Measurements from ENCODE around the gene THSD7A. TPM values are rescaled to one million over a fixed set of nuclear protein-coding genes. Genes with fewer than 3 reads are reported as not detected.

THSD7A gene
- total and polyA plus RNA-seq, 2 experiments from 2014 or later = 4.0 to 8.3 TPM

DNA sequence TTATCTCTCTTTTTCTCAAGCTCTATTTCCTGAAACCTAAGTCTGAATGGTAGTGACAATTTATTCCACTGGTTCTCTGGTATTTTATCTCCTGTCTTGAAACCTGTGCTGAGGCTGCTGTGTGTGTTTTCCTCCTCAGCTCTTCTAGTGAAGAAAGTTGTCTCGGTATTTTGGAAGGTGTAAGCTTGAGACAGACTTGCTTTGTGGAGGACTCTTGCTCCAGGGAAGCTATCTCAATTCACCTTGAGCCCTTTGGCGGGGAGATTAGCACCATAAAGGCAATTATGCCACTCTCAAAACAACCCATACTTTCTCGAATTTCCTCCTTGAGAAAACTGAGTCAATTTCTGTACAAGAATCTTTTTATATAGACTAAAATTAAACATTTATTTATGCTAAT lies 141.6 kb downstream of the THSD7A start:
- H3K4me1 ChIP-seq (ENCODE audit: insufficient read depth) = no peaks in the 10 kb centered on the region
- no peaks in the 10 kb centered on the region for H4K20me1 ChIP-seq (ENCODE audit: insufficient read depth, poor library complexity, severe bottlenecking)
- no peak overlapping the region for H3K27ac ChIP-seq
- H3K9me2 ChIP-seq (replicated peaks; ENCODE audit: insufficient read depth) = no peaks in the 10 kb centered on the region
- H3K79me2 ChIP-seq = no peaks in the 10 kb centered on the region
- H2AFZ ChIP-seq = no peak overlapping the region
- no peaks in the 10 kb centered on the region for H3K27me3 ChIP-seq
- DNase-seq (ENCODE audit: low spot score) = no peak
- TF ChIP-seq EZH2 (IDR thresholded peaks at IDR 0.05; ENCODE audit: borderline replicate concordance) = no peak
- no peak for TF ChIP-seq EZH2phosphoT487 (IDR thresholded peaks at IDR 0.05; ENCODE audit: low read depth, severe bottlenecking, unreplicated experiment)
- TF ChIP-seq, protein P1, sequence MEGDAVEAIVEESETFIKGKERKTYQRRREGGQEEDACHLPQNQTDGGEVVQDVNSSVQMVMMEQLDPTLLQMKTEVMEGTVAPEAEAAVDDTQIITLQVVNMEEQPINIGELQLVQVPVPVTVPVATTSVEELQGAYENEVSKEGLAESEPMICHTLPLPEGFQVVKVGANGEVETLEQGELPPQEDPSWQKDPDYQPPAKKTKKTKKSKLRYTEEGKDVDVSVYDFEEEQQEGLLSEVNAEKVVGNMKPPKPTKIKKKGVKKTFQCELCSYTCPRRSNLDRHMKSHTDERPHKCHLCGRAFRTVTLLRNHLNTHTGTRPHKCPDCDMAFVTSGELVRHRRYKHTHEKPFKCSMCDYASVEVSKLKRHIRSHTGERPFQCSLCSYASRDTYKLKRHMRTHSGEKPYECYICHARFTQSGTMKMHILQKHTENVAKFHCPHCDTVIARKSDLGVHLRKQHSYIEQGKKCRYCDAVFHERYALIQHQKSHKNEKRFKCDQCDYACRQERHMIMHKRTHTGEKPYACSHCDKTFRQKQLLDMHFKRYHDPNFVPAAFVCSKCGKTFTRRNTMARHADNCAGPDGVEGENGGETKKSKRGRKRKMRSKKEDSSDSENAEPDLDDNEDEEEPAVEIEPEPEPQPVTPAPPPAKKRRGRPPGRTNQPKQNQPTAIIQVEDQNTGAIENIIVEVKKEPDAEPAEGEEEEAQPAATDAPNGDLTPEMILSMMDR (IDR thresholded peaks at IDR 0.05; ENCODE audit: poor library complexity) = no peak
- H3K4me3 ChIP-seq = no peak overlapping the region
- 65% methylated on average over 3 of the region's 3 CpGs for WGBS (ENCODE audit: low lambda C conversion rate, missing lambda C conversion rate)
- no peak overlapping the region for H3K4me2 ChIP-seq
- no peaks in the 10 kb centered on the region for H3K9me3 ChIP-seq (ENCODE audit: low read depth)
- no peaks in the 10 kb centered on the region for H3K36me3 ChIP-seq (replicated peaks; ENCODE audit: insufficient read depth, low read depth)

DNA sequence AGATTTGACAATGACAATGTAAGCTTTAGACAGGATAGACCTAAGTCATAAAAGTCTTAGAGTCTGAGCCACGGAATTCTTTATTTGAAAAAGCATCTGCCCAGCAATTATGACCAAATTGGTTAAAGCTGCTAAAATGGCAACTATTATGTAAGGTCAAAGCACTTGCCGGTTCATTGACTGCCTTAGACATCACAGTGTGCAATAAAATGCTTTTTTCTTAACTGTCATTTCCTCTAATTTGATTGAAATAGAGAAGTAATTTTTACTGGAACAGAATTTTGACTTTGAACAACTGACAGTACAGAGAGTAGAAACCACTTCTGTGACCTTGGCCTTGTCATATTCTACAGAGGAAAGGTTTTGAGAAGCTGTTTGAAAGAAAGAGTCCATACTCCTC lies 142.9 kb downstream of the THSD7A start:
- Histone ChIP-seq H3K9me3 (ENCODE audit: low read depth) (peaks cover 7% of the 10 kb centered on the region), H3K79me2 (no peaks in the 10 kb centered on the region), H3K27ac (no peak overlapping the region), H3K36me3 (replicated peaks; ENCODE audit: insufficient read depth, low read depth) (no peaks in the 10 kb centered on the region), H3K9me2 (replicated peaks; ENCODE audit: insufficient read depth) (no peaks in the 10 kb centered on the region), H2AFZ (no peak overlapping the region), H3K4me2 (no peak overlapping the region), H3K4me1 (ENCODE audit: insufficient read depth) (no peaks in the 10 kb centered on the region), H3K27me3 (no peaks in the 10 kb centered on the region), H4K20me1 (ENCODE audit: insufficient read depth, poor library complexity, severe bottlenecking) (no peaks in the 10 kb centered on the region), H3K4me3 (no peak overlapping the region)
- WGBS (ENCODE audit: low lambda C conversion rate, missing lambda C conversion rate) = 62% methylated on average over 2 of the region's 2 CpGs
- DNase-seq (ENCODE audit: low spot score) = no peak
- TF ChIP-seq, protein P1 (IDR thresholded peaks at IDR 0.05; ENCODE audit: poor library complexity) = no peak
- TF ChIP-seq EZH2phosphoT487 (IDR thresholded peaks at IDR 0.05; ENCODE audit: low read depth, severe bottlenecking, unreplicated experiment) (no peak), EZH2 (IDR thresholded peaks at IDR 0.05; ENCODE audit: borderline replicate concordance) (no peak)

DNA sequence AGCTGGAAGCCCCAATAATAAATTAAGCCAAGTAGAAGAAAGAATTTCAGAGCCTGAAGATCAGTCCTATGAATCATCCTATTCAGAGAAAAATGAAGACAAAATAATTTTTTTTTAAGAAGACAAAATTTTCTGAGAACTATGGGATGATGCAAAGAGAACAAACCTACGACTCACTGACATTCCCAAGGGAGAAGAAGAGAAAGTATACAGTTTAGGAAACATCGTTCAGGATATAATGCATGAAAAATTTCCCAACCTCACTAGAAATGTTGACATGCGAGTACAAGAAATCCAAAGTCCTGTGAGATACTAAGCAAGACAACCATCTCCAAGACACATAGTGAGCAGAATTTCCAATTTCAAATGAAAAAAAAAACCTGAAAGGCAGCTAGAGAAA lies 150.5 kb downstream of the THSD7A start:
- Histone ChIP-seq H3K9me3 (ENCODE audit: low read depth) (peaks cover 10% of the 10 kb centered on the region), H3K79me2 (peaks cover 3% of the 10 kb centered on the region), H2AFZ (no peak overlapping the region), H3K27me3 (no peaks in the 10 kb centered on the region), H3K36me3 (replicated peaks; ENCODE audit: insufficient read depth, low read depth) (no peaks in the 10 kb centered on the region), H3K27ac (no peak overlapping the region), H3K4me3 (no peak overlapping the region), H3K4me1 (ENCODE audit: insufficient read depth) (no peaks in the 10 kb centered on the region), H3K9me2 (replicated peaks; ENCODE audit: insufficient read depth) (no peaks in the 10 kb centered on the region), H4K20me1 (ENCODE audit: insufficient read depth, poor library complexity, severe bottlenecking) (no peaks in the 10 kb centered on the region), H3K4me2 (no peak overlapping the region)
- TF ChIP-seq EZH2 (IDR thresholded peaks at IDR 0.05; ENCODE audit: borderline replicate concordance) (no peak), EZH2phosphoT487 (IDR thresholded peaks at IDR 0.05; ENCODE audit: low read depth, severe bottlenecking, unreplicated experiment) (no peak)
- TF ChIP-seq, protein P1 (IDR thresholded peaks at IDR 0.05; ENCODE audit: poor library complexity) = no peak
- whole genome bisulfite sequencing (ENCODE audit: low lambda C conversion rate, missing lambda C conversion rate) = 95% methylated on average over 3 of the region's 3 CpGs
- no peak for DNase-seq (ENCODE audit: low spot score)

DNA sequence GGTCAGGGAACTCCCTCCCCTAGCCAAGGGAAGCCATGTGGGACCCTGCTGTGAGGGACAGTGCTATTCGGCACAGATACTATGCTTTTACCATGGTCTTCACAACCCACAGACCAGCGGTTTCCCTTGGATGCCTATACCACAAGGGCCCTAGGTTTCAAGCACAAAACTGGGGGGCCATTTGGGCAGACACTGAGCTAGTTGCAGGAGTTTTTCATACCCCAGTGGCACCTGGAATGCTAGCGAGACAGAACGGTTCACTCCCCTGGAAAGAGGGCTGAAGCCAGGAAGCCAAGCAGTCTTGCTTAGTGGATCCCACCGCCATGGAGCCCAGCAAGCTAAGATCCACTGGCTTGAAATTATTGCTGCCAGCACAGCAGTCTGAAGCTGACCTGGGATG lies 156.8 kb downstream of the THSD7A start:
- TF ChIP-seq EZH2phosphoT487 (IDR thresholded peaks at IDR 0.05; ENCODE audit: low read depth, severe bottlenecking, unreplicated experiment) = no peak
- TF ChIP-seq, protein P1 (IDR thresholded peaks at IDR 0.05; ENCODE audit: poor library complexity) = no peak
- no peak for TF ChIP-seq EZH2 (IDR thresholded peaks at IDR 0.05; ENCODE audit: borderline replicate concordance)
- Histone ChIP-seq H3K27me3 (no peaks in the 10 kb centered on the region), H3K9me2 (replicated peaks; ENCODE audit: insufficient read depth) (no peaks in the 10 kb centered on the region), H3K9me3 (ENCODE audit: low read depth) (no peaks in the 10 kb centered on the region), H3K79me2 (no peaks in the 10 kb centered on the region), H4K20me1 (ENCODE audit: insufficient read depth, poor library complexity, severe bottlenecking) (no peaks in the 10 kb centered on the region), H2AFZ (no peak overlapping the region), H3K4me3 (no peak overlapping the region), H3K4me2 (no peak overlapping the region), H3K4me1 (ENCODE audit: insufficient read depth) (no peaks in the 10 kb centered on the region), H3K27ac (no peak overlapping the region), H3K36me3 (replicated peaks; ENCODE audit: insufficient read depth, low read depth) (no peaks in the 10 kb centered on the region)
- DNase-seq (ENCODE audit: low spot score) = no peak
- WGBS (ENCODE audit: low lambda C conversion rate, missing lambda C conversion rate) = 97% methylated on average over 5 of the region's 5 CpGs

Measured in hepatocyte (in vitro differentiated cells).